Measurements from ENCODE around the gene RAVER2. TPM values are rescaled to one million over a fixed set of nuclear protein-coding genes. Genes with fewer than 3 reads are reported as not detected.
A peak's percentile ranks its signal among the peaks of the same experiment; 100 is the strongest.

The RAVER2 gene
- total and polyA plus RNA-seq, 2 donors (not counting 3 experiments of a cell fraction or from before 2014, with no cell fraction given) = 6.0 to 13.9 TPM

DNA sequence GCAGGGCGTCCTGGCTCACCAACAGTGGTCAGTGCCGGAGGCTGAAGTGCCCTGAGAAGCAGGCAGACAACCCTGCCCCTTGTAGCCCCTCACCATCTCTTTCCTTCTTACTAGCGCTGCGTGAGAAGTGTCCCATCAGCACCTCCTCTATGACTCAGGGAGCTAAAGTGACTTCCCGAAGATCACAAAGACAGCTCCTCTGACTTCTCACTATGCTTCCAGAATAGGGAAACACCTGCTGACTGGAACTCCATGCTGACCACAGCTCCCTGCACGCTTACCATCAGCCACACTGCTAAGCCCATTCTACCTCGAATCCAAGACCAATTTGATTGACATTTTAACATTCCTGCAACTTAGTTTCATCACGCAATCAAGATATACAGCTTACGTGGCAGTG is 128.7 kb downstream of the RAVER2 start:
- ChIA-PET CTCF (interaction anchor here (1.1 to 1.7 kb wide), 2 partner anchors 10 to 147 kb away, joined by 3 to 5 read pairs; no protein-coding TSS in a partner anchor), POLR2A (no interaction called here)
- dilution Hi-C loops (cut with MboI; ENCODE audit: extremely low pct_ligation_motif_present, low sequenced_read_pairs) (no loop called here), intact Hi-C loops (cut with micrococcal nuclease) (no loop called here)
- DNase-seq (ENCODE audit: low read depth, low spot score) (no peak), FAIRE-seq (no peak)
- Histone ChIP-seq H3K27ac (ENCODE audit: insufficient read depth, low read depth, low read length) (peak overlapping the region; percentile 2), H3K79me2 (ENCODE audit: control insufficient read depth, insufficient read depth, low read length) (peaks cover 26% of the 10 kb centered on the region), H3K9me3 (replicated peaks; ENCODE audit: control insufficient read depth, insufficient read depth, low read length) (no peaks in the 10 kb centered on the region), H3K27me3 (ENCODE audit: control insufficient read depth in 2 of 2, insufficient read depth in 2 of 2, low read length in 2 of 2) (no peaks in the 10 kb centered on the region), H3K4me2 (ENCODE audit: insufficient read depth, low read length) (no peak overlapping the region), H3K36me3 (ENCODE audit: control insufficient read depth in 2 of 2, extremely low read depth in 1 of 2, insufficient read depth in 2 of 2, low read length in 2 of 2) (peaks cover 9 to 35% of the 10 kb centered on the region in 2 experiments), H4K20me1 (replicated peaks; ENCODE audit: control insufficient read depth, extremely low read depth, insufficient read depth, low read length) (no peaks in the 10 kb centered on the region), H2AFZ (ENCODE audit: low read depth, low read length) (no peak overlapping the region), H3K4me1 (ENCODE audit: control insufficient read depth, extremely low read depth, insufficient read depth, low read length) (peaks cover 45% of the 10 kb centered on the region), H3K4me3 (replicated peaks in 1 of 3; ENCODE audit: insufficient read depth in 1 of 3, low read depth in 1 of 3, low read length in 3 of 3) (no peak overlapping the region), H3K9ac (replicated peaks; ENCODE audit: extremely low read depth, insufficient read depth, low read length) (no peak overlapping the region), H3K9me1 (replicated peaks; ENCODE audit: control insufficient read depth, extremely low read depth, insufficient read depth, low read length) (no peaks in the 10 kb centered on the region)
- TF ChIP-seq FOS (IDR thresholded peaks at IDR 0.05; ENCODE audit: borderline replicate concordance, insufficient read depth, low read length) = no peak
- TF ChIP-seq, protein P1, sequence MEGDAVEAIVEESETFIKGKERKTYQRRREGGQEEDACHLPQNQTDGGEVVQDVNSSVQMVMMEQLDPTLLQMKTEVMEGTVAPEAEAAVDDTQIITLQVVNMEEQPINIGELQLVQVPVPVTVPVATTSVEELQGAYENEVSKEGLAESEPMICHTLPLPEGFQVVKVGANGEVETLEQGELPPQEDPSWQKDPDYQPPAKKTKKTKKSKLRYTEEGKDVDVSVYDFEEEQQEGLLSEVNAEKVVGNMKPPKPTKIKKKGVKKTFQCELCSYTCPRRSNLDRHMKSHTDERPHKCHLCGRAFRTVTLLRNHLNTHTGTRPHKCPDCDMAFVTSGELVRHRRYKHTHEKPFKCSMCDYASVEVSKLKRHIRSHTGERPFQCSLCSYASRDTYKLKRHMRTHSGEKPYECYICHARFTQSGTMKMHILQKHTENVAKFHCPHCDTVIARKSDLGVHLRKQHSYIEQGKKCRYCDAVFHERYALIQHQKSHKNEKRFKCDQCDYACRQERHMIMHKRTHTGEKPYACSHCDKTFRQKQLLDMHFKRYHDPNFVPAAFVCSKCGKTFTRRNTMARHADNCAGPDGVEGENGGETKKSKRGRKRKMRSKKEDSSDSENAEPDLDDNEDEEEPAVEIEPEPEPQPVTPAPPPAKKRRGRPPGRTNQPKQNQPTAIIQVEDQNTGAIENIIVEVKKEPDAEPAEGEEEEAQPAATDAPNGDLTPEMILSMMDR (IDR thresholded peaks at IDR 0.05; ENCODE audit: extremely low read depth in 1 of 2, insufficient read depth in 1 of 2, low read depth in 1 of 2, low read length in 2 of 2) = no peak
- TF ChIP-seq EZH2 (IDR thresholded peaks at IDR 0.05; ENCODE audit: borderline replicate concordance, low read depth, low read length, severe bottlenecking) = no peak
- no peak for TF ChIP-seq POLR2AphosphoS5 (IDR thresholded peaks at IDR 0.05; ENCODE audit: insufficient read depth, low read depth, low read length)
- no peak for TF ChIP-seq POLR2A (IDR thresholded peaks at IDR 0.05; ENCODE audit: low read depth, low read length)
- TF ChIP-seq MYC (IDR thresholded peaks at IDR 0.05; ENCODE audit: low read depth, low read length) = no peak
- TF ChIP-seq GATA2 (IDR thresholded peaks at IDR 0.05; ENCODE audit: insufficient read depth, insufficient read length, low read depth, low read length) = no peak
- TF ChIP-seq, protein P2, sequence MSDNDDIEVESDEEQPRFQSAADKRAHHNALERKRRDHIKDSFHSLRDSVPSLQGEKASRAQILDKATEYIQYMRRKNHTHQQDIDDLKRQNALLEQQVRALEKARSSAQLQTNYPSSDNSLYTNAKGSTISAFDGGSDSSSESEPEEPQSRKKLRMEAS (IDR thresholded peaks at IDR 0.05; ENCODE audit: insufficient read depth, insufficient read length) = no peak
- no peak for TF ChIP-seq JUN (IDR thresholded peaks at IDR 0.05; ENCODE audit: borderline replicate concordance, insufficient read depth, insufficient read length, low read depth)
- no TSS peak for BruUV-seq (replicated peaks)
